ENCODE data around the gene QSOX2.

Gene QSOX2

GRCh38 chr9:136284311-136284710 is 38.7 kb upstream of the QSOX2 start:
- intact Hi-C loops (cut with DNase I), result loop anchor here (10.0 kb wide), 1 partner anchor 110 kb away; no protein-coding TSS in a partner anchor
- no peak for DNase-seq

DNA sequence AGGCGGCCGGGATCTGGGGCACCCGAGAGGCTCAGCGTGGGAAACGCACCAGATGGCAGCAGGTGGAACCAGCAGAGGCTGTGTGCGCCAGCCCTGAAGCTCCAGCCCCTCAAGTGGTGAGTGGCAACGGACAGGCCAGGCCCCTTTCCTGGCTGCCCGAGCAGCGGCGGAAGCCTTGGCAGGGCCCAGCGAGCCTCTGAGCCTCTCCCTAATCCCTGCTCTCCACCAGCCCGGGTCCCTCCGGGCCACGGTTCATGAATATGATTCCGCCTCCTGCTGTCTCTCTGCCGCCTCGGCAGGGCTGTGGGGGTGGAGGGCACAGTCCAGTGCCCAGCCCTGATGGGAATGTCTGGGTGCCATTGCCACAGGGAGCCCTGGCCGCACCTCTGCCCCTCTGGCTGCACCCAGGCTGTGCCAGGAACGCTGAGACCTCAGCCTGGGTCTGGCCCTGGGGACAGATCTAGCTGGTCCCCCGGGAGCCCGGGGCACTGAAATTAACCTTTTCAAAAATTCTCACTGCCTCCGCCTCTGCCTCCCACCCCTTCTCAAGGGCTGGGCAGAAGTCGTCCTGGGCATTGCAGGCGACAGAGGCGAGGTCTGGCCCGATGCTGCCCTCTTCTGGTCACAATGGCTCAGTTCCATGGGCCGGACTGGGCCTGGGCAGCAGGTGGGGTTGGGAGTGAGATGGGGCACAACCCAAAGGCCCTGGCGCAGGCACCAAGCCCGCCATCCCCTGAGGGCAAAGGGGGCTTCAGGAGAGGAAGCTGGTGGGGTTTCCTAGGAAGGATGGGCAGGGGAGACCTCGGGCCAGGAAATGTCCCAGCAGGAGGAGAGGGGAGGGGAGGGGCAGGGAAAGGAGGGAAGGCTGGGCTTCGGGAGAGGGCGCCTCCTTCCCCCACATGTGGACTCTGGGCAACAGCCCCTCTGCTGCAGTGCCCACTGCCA is 38.0 kb upstream of the QSOX2 start:
- peak; percentile 59 to 92 (median 82) for DNase-seq
- intact Hi-C loops (cut with DNase I), result loop anchor here (10.0 kb wide), 1 partner anchor 109 kb away; no protein-coding TSS in a partner anchor

GRCh38 chr9:136282272-136282861 is 36.8 kb upstream of the QSOX2 start:
- DNase-seq, result no peak

GRCh38 chr9:136281421-136282271 is 36.0 kb upstream of the QSOX2 start:
- DNase-seq, result no peak
- intact Hi-C loops (cut with DNase I), result loop anchor here (10.0 kb wide), 1 partner anchor 107 kb away; no protein-coding TSS in a partner anchor

More at GRCh38 chr9:136282272-136282861, 36.8 kb upstream of the QSOX2 start:
- intact Hi-C loops (cut with DNase I), result loop anchor here (10.0 kb wide), 1 partner anchor 108 kb away; no protein-coding TSS in a partner anchor

- intact Hi-C loops (cut with DNase I), result loop anchor here (10.0 kb wide), 1 partner anchor 106 kb away; no protein-coding TSS in a partner anchor
- DNase-seq, result no peak
These were observed 35.1 kb upstream of the QSOX2 start for GRCh38 chr9:136280535-136281315.

DNA sequence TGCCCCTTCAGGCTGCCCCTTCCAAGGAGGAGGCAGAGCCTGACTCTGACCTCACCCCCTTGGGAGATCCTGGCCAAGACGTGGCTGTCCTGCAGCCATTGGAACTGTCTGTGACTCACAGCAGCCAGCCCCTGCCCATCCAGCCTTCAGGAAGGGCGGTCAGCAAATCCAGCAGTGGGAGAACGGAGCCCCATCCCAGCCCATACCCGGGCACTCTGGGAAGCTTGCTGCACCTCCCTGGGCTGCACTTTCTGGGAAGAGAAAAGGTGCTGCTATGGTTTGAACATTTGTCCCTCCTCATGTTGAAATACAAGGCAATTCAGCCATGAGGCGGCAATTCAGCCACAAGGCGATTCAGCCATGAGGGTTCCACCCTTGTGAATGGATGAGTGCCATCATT is 33.9 kb upstream of the QSOX2 start:
- no peak for DNase-seq
- intact Hi-C loops (cut with DNase I), result no loop called here

DNA sequence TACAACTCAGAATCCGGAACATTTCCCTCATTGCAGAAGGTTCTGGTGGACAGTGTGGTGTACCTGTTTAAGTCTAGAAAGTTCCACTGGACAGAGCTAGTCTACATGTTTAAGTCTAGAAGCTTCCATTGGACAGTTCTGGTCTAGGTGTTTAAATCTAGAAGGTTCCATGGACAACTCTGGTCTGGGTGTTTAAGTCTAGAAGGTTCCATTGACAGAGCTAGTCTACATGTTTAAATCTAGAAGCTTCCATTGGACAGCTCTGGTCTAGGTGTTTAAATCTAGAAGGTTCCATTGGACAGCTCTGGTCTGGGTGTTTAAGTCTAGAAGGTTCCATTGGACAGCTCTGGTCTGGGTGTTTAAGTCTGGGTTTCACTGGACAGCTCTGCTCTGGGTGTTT is 33.3 kb upstream of the QSOX2 start:
- intact Hi-C loops (cut with DNase I), result no loop called here

DNA sequence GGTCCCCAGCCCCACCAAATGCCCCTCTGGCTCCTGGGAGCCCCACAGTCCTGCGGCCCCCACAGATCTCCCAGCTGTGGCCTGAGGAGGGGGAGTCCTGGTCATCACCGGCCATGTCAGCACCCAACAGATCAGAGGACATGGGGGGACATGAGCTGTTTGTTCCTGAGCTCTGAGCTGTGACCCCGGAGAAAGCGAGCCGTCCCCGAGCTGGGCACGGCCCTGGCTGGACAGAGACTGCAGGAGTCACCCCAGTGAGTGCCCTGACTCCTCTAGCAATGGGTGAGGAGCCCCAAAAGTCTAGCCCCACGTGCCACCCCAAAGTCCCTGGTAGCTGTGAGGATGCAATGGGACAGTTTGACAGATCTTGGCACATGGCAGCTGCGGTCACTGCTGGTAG is 32.6 kb upstream of the QSOX2 start:
- DNase-seq, result no peak
- intact Hi-C loops (cut with DNase I), result no loop called here

More for the DNA sequence above, 33.3 kb upstream of the QSOX2 start:
- DNase-seq, result no peak

- intact Hi-C loops (cut with DNase I), result no loop called here
- DNase-seq, result no peak
These were observed 32.1 kb upstream of the QSOX2 start for GRCh38 chr9:136277746-136278145.

GRCh38 chr9:136276716-136277115 is 31.1 kb upstream of the QSOX2 start:
- intact Hi-C loops (cut with DNase I), result no loop called here
- DNase-seq, result no peak

DNA sequence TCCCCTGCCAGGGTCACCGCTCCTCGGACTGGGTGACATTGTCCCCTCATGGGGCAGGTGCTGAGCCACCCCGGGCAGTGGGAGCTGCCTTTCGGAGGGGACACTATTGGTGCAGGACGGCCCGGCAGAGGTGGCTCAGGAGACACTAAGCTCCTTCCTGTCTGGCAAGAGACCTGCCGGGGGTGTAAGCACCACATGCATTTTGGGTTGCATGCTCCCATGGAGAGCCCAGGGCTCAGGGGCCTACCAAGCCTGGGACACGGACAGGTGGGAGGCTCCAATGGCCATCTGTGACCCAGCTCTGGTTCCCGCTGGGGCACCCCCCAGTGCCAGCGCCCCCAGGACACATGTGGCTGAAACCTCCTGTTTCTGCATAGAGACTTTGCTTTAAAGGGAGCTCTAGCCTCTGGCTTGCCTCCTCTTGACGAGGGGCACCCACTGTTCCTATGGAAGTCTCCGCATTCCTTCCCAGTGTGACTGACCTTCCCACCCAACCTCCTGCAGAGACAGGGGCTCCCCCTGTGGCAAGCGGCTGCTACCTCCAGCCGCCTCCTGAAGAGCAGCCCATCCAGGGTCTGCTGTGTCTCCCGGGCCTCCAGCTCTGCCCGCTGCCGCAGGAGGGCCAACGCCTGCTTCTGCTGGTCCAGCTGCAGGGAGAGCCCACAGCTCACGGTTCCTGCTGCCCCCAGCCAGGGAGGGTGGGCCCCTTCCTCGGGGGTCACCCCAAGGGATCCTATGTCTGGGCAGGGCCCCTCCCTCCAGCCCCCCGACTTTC is 30.2 kb upstream of the QSOX2 start:
- intact Hi-C loops (cut with DNase I), result no loop called here
- no peak for DNase-seq

DNA sequence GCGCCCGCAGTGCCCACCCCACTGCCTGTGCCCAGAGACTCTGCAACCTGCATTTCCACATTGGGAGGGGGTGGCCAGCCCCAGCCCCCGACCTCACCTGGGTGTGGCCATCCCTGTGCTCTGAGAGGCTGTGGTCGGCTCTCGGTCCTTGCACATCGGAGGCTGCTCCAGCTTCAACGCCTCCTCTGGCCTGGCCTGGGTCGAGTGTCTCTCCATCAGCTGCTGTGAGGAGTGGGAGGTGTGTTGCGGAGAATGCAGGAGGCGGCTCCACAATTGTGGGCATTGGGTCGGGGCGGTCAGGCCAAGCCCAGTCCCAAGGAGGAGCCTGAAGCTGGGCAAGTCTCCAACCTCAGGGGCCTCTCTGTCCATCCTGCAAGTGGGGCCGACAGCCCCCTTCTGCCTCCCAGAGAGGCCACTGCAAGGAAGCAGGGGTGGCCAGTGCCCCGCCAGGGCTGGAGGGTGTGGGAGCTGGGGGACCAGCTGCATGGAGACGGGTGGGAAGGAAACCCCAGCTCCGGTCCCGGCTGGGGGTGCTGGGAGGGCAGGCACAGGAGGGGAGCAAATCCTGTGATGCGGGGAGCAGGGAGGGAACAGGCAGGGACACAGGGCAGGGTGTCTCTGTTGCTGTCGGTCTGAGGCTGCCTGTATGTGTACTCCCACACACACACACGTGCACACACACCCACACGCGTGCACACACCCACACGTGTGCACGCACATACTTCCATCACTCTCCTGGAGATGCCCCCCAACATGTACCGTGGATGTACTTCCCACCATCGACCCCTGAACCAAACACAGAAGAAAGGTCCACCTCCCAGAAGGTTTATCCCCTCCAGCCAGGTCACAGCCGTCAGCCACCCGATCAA is 29.4 kb upstream of the QSOX2 start:
- intact Hi-C loops (cut with DNase I), result no loop called here
- no peak for DNase-seq

DNA sequence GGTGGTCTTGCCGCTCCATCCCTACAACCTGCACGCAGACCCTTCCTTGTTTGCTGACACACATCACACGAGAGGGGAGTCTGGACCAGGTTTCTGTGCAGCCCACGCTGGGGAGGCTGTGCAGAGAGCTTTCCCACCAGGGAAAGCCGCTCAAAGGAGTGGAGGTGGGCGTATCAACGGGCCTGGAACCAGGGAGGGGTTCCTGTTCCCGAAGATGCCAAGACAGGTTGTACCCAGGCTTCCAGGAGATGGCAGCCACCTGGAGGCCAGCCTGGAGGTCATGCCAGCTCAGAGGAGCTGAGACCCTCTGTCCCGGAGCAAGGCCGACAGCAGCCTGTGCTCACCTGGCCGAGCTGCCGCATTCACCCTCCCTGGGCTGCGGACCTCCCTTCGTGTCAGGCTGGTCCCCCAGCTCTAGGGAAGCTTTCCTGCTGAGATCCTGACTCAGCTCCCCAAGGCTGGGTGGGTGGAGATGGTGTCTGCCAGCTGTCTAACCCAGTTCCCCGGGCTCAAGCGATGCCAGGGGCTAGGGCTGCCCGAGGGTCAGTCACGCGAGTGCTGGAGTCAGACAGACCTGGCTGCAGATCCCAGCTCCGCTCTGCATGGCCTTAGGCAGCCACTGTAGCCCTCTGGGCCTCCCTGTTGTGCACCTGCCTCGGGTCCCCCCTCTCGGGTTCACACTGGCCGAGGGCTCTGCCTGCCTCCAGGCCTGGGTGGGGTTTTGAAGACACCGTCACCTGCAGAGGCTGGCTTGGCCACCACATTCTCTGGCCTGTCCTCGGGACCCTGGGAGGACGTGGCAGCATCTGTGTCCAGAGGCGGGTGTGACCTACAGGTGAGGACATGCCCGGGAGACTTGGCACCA is 28.5 kb upstream of the QSOX2 start:
- no peak for DNase-seq
- intact Hi-C loops (cut with DNase I), result no loop called here

DNA sequence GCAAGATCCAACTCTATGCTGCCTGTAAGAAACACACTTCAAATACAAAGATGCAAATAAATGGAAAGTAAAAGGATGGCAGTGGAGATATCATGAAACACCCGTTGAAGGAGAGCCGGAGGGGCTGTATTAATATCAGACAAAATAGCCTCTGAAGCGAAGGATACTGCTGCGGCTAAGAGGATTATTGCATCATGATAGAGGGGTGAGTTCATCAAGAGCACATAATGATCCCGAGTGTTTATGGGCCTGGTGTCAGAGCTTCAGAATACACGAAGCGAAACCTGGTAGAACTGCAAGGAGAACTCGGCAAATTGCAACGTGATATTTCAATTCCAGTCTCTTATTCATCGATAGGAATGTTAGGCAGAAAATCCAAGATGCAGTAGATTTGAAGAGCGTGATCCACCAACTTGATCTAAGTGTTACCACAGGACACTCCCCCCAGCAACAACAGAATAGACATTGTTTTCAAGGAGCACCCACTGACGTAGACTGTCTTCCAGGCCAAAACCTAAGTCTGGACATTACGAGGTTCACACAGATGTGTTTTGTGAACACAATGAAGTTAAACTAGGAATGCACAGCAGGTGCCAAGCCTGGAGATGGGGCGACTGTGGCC is 27.7 kb upstream of the QSOX2 start:
- no peak for DNase-seq
- intact Hi-C loops (cut with DNase I), result no loop called here

GRCh38 chr9:136270173-136270705 is 24.6 kb upstream of the QSOX2 start:
- intact Hi-C loops (cut with DNase I), result no loop called here
- no peak for DNase-seq
